Ovary (tissue), 9 donors: ENCODE measurements around the gene RBM4B. TPM values are rescaled to one million over a fixed set of nuclear protein-coding genes. Genes with fewer than 3 reads are reported as not detected.

Source experiments
- DNase-seq, 5 donors: peaks; one replicate each; pipeline ENCODE4 v3.0.0-alpha.2; 2019 to 2020
- H3K27ac ChIP-seq, 2 donors: fragments of 200-600 bp; one replicate each; pipeline versions ENCODE4 v1.5.1 to v1.8.0; 2019 to 2022
- H3K27me3 ChIP-seq: fragments of 200-600 bp; one replicate; pipeline ENCODE4 v1.8.0; 2022
- H3K36me3 ChIP-seq: fragments of 200-600 bp; sonication (generic); one replicate; pipeline ENCODE4 v1.5.1; 2019
- H3K4me1 ChIP-seq: one replicate; pipeline ENCODE4 v1.8.1; 2013; ENCODE audit warnings: mild to moderate bottlenecking, moderate library complexity; ENCODE audit not compliant: insufficient read depth
- H3K4me3 ChIP-seq: fragments of 200-600 bp; sonication (generic); one replicate; pipeline ENCODE4 v1.5.1; 2017
- H3K9me3 ChIP-seq, 2 donors: fragments of 200-600 bp in 1 of 2; sonication (generic) in 1 of 2; one replicate each; pipeline versions ENCODE4 v1.5.1 to v1.8.1; 2013 to 2019; ENCODE audit warnings: mild to moderate bottlenecking in 1 of 2, moderate library complexity in 1 of 2
- CTCF ChIP-seq, 3 donors: fragments of 450-650 bp in 2 of 3; fragments of 200-600 bp in 1 of 3; IDR thresholded peaks; one replicate each; pipeline versions ENCODE4 v1.5.1 to v1.8.0; 2016 to 2022; ENCODE audit warnings: antibody characterized with exemption in 3 of 3, mild to moderate bottlenecking in 1 of 3
- EP300 ChIP-seq: sonication (generic); formaldehyde crosslinking; IDR thresholded peaks from one replicate; pipeline ENCODE4 v1.6.1; 2017; ENCODE audit warnings: antibody characterized with exemption
- POLR2A ChIP-seq: fragments of 450-650 bp; IDR thresholded peaks from one replicate; pipeline ENCODE4 v1.6.1; 2017; ENCODE audit warnings: antibody characterized with exemption, mild to moderate bottlenecking, moderate library complexity
- WGBS, 3 donors: extraction: QIAGEN DNeasy Blood & Tissue Kit in 1 of 3; methylation state at CpG; one replicate each; pipeline versions ENCODE4 v1.1.5 to v1.1.7; 2013 to 2017; 5-methylcytosine and 5-hydroxymethylcytosine counted together
- intact Hi-C, 4 donors: fragments of 100-400 bp; cut with DNase I; formaldehyde crosslinking; loops; one replicate each; pipeline versions ENCODE4 v1.11.0 to v1.15.1; 2022 to 2023
- polyA plus RNA-seq, 2 donors: library from polyadenylated mRNA; stranded (reverse); fragments of 200-250 nt in 1 of 2; fragments of 350-450 nt in 1 of 2; fragmentation: Illumina TruSeq in 1 of 2; extraction: RNeasy Lipid Tissue Mini Kit (QIAGEN cat#74804) in 1 of 2; gene quantifications; one replicate each; pipeline ENCODE4 v1.2.3, GENCODE V29; 2013 to 2014
- total RNA-seq, 7 donors: library from RNA; depleted of rRNA in 2 of 7; stranded (reverse); fragments of >200 nt in 2 of 7; fragmentation: NEBNext Ultra II Directional in 3 of 7; extraction: Animal tissue kit (Norgen Biotek cat#: 25700) in 3 of 7; gene quantifications; one replicate each; pipeline versions ENCODE4 v1.1.0 to v1.2.4, GENCODE V29; 2016 to 2023
- donor health status: DM: no; HTN: no; CAD: no; lungs with moderate emphysema.
- donor health status: DM: no; HTN: no; CAD: no.
- donor health status: Bipolar disorder and iron deficiency.
- donor health status: DM: yes; HTN: yes; CAD: no.
- donor health status: DM: no; HTN: no; CAD: no.
- donor health status: DM: yes; HTN: yes; CAD: no.

The RBM4B gene
- total and polyA plus RNA-seq, 9 donors = 16.1 to 46.2 (median 30.2) TPM

- Histone ChIP-seq H3K4me1 (no peaks in the 10 kb centered on the region), H3K27me3 (no peaks in the 10 kb centered on the region), H3K4me3 (no peak overlapping the region), H3K36me3 (no peaks in the 10 kb centered on the region), H3K9me3 (no peaks in the 10 kb centered on the region), H3K27ac (no peak overlapping the region)
- no peak for TF ChIP-seq POLR2A
- no peak for TF ChIP-seq EP300
- TF ChIP-seq CTCF (IDR thresholded peaks at IDR 0.05) = no peak
- intact Hi-C loops = loop anchor here in 3 of 4 donors (2.0 to 5.0 kb wide), 2 partner anchors 138 to 139 kb away; no protein-coding TSS in a partner anchor
- no peak for DNase-seq
- 68 to 75% (median 70%) methylated on average over 13 of the region's 13 CpGs for WGBS, 3 donors
Observed at GRCh38 chr11:66694056-66694410, 16.3 kb upstream of the RBM4B start.

GRCh38 chr11:66693356-66694055 lies 15.8 kb upstream of the RBM4B start:
- intact Hi-C loops = loop anchor here in 3 of 4 donors (2.0 to 5.0 kb wide), 2 partner anchors 139 kb away; no protein-coding TSS in a partner anchor
- Histone ChIP-seq H3K9me3 (no peaks in the 10 kb centered on the region), H3K36me3 (no peaks in the 10 kb centered on the region), H3K27me3 (no peaks in the 10 kb centered on the region), H3K4me1 (no peaks in the 10 kb centered on the region), H3K27ac (no peak overlapping the region), H3K4me3 (no peak overlapping the region)
- 92 to 94% (median 92%) methylated on average over 15 of the region's 15 CpGs for WGBS, 3 donors
- no peak for DNase-seq
- TF ChIP-seq EP300 (no peak), CTCF (IDR thresholded peaks at IDR 0.05) (no peak), POLR2A (no peak)

DNA sequence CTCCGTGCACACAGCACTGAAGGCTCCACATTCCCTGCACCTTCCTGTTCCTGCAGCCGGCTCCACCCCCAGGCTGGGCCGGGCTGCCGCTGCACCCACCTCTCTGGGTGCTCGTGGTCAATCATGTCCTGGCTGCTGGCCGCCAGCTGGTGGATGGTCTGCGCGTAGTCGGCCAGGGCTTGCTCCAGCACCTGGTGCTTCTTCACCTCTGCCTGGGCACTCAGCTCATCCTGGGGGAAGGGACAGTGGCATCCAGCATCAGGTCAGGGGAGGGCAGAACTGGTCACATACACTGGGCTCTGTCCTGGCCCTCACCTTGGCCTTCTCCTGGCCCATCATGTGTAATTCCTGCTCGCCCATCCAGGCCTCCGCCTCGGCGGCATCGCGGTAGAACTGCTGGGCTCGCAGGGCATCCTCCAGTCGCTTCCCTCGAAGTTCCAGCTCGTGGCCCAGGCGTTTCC lies 15.2 kb upstream of the RBM4B start:
- no peaks in the 10 kb centered on the region for H3K9me3 ChIP-seq
- H3K4me1 ChIP-seq = no peaks in the 10 kb centered on the region
- intact Hi-C loops = loop anchor here in 1 of 4 donors (5.0 kb wide), 1 partner anchor 139 kb away; no protein-coding TSS in a partner anchor
- DNase-seq = no peak
- H3K4me3 ChIP-seq = no peak overlapping the region
- no peaks in the 10 kb centered on the region for H3K27me3 ChIP-seq
- H3K36me3 ChIP-seq = no peaks in the 10 kb centered on the region
- TF ChIP-seq CTCF (IDR thresholded peaks at IDR 0.05) (no peak), POLR2A (no peak), EP300 (no peak)
- WGBS, 3 donors = 87 to 91% (median 88%) methylated on average over 19 to 20 of the region's 20 CpGs
- no peak overlapping the region for H3K27ac ChIP-seq

- intact Hi-C loops = loop anchor here in 1 of 4 donors (5.0 kb wide), 1 partner anchor 140 kb away; no protein-coding TSS in a partner anchor
- TF ChIP-seq CTCF (IDR thresholded peaks at IDR 0.05) (no peak), POLR2A (no peak), EP300 (no peak)
- no peak overlapping the region for H3K4me3 ChIP-seq
- no peaks in the 10 kb centered on the region for H3K27me3 ChIP-seq
- DNase-seq = no peak
- no peaks in the 10 kb centered on the region for H3K9me3 ChIP-seq
- WGBS, 3 donors = 86 to 94% (median 87%) methylated on average over 18 of the region's 18 CpGs
- H3K36me3 ChIP-seq = no peaks in the 10 kb centered on the region
- H3K27ac ChIP-seq = no peak overlapping the region
- no peaks in the 10 kb centered on the region for H3K4me1 ChIP-seq
Observed at GRCh38 chr11:66692446-66692845, 14.8 kb upstream of the RBM4B start.
